K562 (cell line): ENCODE measurements around the gene SMC4. TPM values are rescaled to one million over a fixed set of nuclear protein-coding genes. Genes with fewer than 3 reads are reported as not detected.

Experiments used
- BACH1 ChIP-seq: fragments of 200-800 bp; sonication (Bioruptor generic); IDR thresholded peaks from 2 replicates; pipeline ENCODE4 v1.6.1; 2016; ENCODE audit warnings: missing genetic modification characterization, missing compliant biosample characterization
- CBX2 ChIP-seq: fragments of 200-600 bp; sonication (generic); IDR thresholded peaks from one replicate; pipeline ENCODE4 v1.6.1; 2012; ENCODE audit warnings: mild to moderate bottlenecking, low read length, inconsistent platforms; ENCODE audit not compliant: insufficient read depth, poor library complexity, severe bottlenecking
- CHD4 ChIP-seq: fragments of 200-600 bp; sonication (generic); IDR thresholded peaks from 3 replicates; pipeline ENCODE4 v1.6.1; 2012; ENCODE audit warnings: low read depth, mild to moderate bottlenecking, mixed read lengths, low read length, inconsistent platforms; ENCODE audit not compliant: insufficient read depth, insufficient replicate concordance, poor library complexity, severe bottlenecking
- CSDE1 ChIP-seq, 2 experiments: fragments of 450-650 bp; IDR thresholded peaks; 2 replicates each; pipeline ENCODE4 v1.6.1; 2016; ENCODE audit warnings: mild to moderate bottlenecking in 1 of 2
- ELF4 ChIP-seq: fragments of 450-650 bp; formaldehyde crosslinking; IDR thresholded peaks from 2 replicates; pipeline ENCODE4 v1.4.0; 2022; ENCODE audit warnings: missing genetic modification characterization
- FIP1L1 ChIP-seq: fragments of 200-400 bp; formaldehyde crosslinking; IDR thresholded peaks from 2 replicates; pipeline ENCODE4 v1.6.1; 2018; ENCODE audit warnings: mild to moderate bottlenecking, low read depth, low read length; ENCODE audit not compliant: poor library complexity, severe bottlenecking
- GTF2B ChIP-seq: IDR thresholded peaks from 2 replicates; pipeline ENCODE4 v1.6.1; 2011; ENCODE audit not compliant: insufficient read length; ENCODE audit errors: extremely low read depth
- HDAC1 ChIP-seq, 2 experiments: fragments of 450-650 bp; IDR thresholded peaks; 2 replicates each; pipeline ENCODE4 v1.6.1; 2016 to 2017; ENCODE audit warnings: inconsistent platforms in 1 of 2, mild to moderate bottlenecking in 1 of 2, moderate library complexity in 1 of 2
- HDAC2 ChIP-seq: fragments of 450-650 bp; IDR thresholded peaks from 2 replicates; pipeline ENCODE4 v1.6.1; 2016; ENCODE audit warnings: mild to moderate bottlenecking
- HSF4 ChIP-seq: fragments of 250-450 bp; sonication (Bioruptor Pico); IDR thresholded peaks from 2 replicates; pipeline ENCODE4 v2.1.2; 2022; ENCODE audit warnings: mild to moderate bottlenecking, moderate library complexity, borderline replicate concordance
- MEF2D ChIP-seq: conservative IDR thresholded peaks from 2 replicates; pipeline ENCODE4 v1.6.1; 2016; ENCODE audit warnings: low read depth, missing genetic modification characterization, missing compliant biosample characterization
- NCOA2 ChIP-seq, 2 experiments: fragments of 450-650 bp; IDR thresholded peaks; 2 replicates each; pipeline ENCODE4 v1.6.1; 2018; ENCODE audit warnings: mild to moderate bottlenecking in 2 of 2, moderate library complexity in 1 of 2; ENCODE audit not compliant: partially characterized antibody in 2 of 2
- NR3C1 ChIP-seq: sonication (generic); formaldehyde crosslinking; IDR thresholded peaks from 2 replicates; pipeline ENCODE4 v1.8.1; 2022; ENCODE audit warnings: missing genetic modification reagents
- POLR2A ChIP-seq: fragments of 450-650 bp; conservative IDR thresholded peaks from 2 replicates; pipeline ENCODE4 v1.6.1; 2016
- POLR2AphosphoS5 ChIP-seq: IDR thresholded peaks from 2 replicates; pipeline ENCODE4 v1.6.1; 2011; ENCODE audit warnings: mild to moderate bottlenecking, low read depth, low read length, moderate library complexity; ENCODE audit not compliant: control insufficient read depth, insufficient read depth
- POU5F1 ChIP-seq: fragments of 150-350 bp; IDR thresholded peaks from 2 replicates; pipeline ENCODE4 v1.6.1; 2014; ENCODE audit warnings: borderline replicate concordance, low read length, low read depth, mild to moderate bottlenecking; ENCODE audit not compliant: partially characterized antibody
- PRDM10 ChIP-seq: fragments of 450-650 bp; IDR thresholded peaks from 2 replicates; pipeline ENCODE4 v1.6.1; 2018; ENCODE audit not compliant: partially characterized antibody
- SMARCB1 ChIP-seq: IDR thresholded peaks from 2 replicates; pipeline ENCODE4 v1.6.1; 2011; ENCODE audit warnings: improper control_type of control experiment, low read depth; ENCODE audit not compliant: insufficient read length
- SP1 ChIP-seq: sonication (generic); formaldehyde crosslinking; IDR thresholded peaks from 2 replicates; pipeline ENCODE4 v1.8.1; 2022; ENCODE audit warnings: mild to moderate bottlenecking, missing genetic modification reagents
- TAF15 ChIP-seq: fragments of 200-400 bp; formaldehyde crosslinking; IDR thresholded peaks from 2 replicates; pipeline ENCODE4 v1.6.1; 2017; ENCODE audit warnings: mild to moderate bottlenecking, low read depth, low read length, moderate library complexity
- TFE3 ChIP-seq: fragments of 450-650 bp; formaldehyde crosslinking; IDR thresholded peaks from 2 replicates; pipeline ENCODE4 v1.4.0; 2020; ENCODE audit warnings: mild to moderate bottlenecking, mixed read lengths
- U2AF1 ChIP-seq: fragments of 200-400 bp; formaldehyde crosslinking; optimal IDR thresholded peaks from 2 replicates; pipeline ENCODE3; 2017; ENCODE audit warnings: mild to moderate bottlenecking, low read depth, low read length, moderate library complexity
- ZFP30 ChIP-seq: fragments of 250-450 bp; sonication (Bioruptor Pico); IDR thresholded peaks from 2 replicates; pipeline ENCODE4 v1.8.0; 2022; ENCODE audit warnings: moderate library complexity, mild to moderate bottlenecking, inconsistent platforms, borderline replicate concordance
- ZFPM2 ChIP-seq: fragments of 250-450 bp; sonication (Bioruptor Pico); IDR thresholded peaks from 2 replicates; pipeline ENCODE4 v1.5.1; 2022; ENCODE audit warnings: mild to moderate bottlenecking
- ZNF174 ChIP-seq: fragments of 250-450 bp; sonication (Bioruptor Pico); IDR thresholded peaks from 2 replicates; pipeline ENCODE4 v1.4.0; 2020; ENCODE audit warnings: mild to moderate bottlenecking
- ZNF436 ChIP-seq: fragments of 250-450, 450-650 bp; sonication (Bioruptor Pico); formaldehyde crosslinking; IDR thresholded peaks from 2 replicates; pipeline ENCODE4 v1.7.0; 2020; ENCODE audit warnings: mild to moderate bottlenecking
- polyA plus RNA-seq, 8 experiments: library from polyadenylated mRNA; depleted of rRNA in 4 of 8; stranded (reverse) in 5 of 8; unstranded in 3 of 8; fragments of >200 nt; fragmentation: Nextera tagmentation in 2 of 8; fragmentation: Illumina TruSeq in 1 of 8; extraction: Ambion mirVana in 2 of 8; extraction: Trizol in 1 of 8; gene quantifications; 2 replicates each; pipeline versions ENCODE4 v1.2.1 to v1.2.3, GENCODE V29; 2011 to 2014; ENCODE audit warnings: inconsistent platforms in 1 of 8, missing spikeins in 1 of 8
- total RNA-seq, 7 experiments: library from RNA; depleted of rRNA in 6 of 7; stranded (reverse); fragments of >200 nt in 6 of 7; fragmentation: Illumina TruSeq in 2 of 7; extraction: Trizol in 2 of 7; gene quantifications; 2 replicates each; pipeline versions ENCODE4 v1.2.1 to v1.2.3, GENCODE V29; 2011 to 2021; ENCODE audit warnings: low replicate concordance in 1 of 7

SMC4 gene
- total and polyA plus RNA-seq, 9 of the 15 experiments (the other 6 are each of a cell fraction or from before 2014, with no cell fraction given): 87.9 to 347 (median 176) TPM

- TF ChIP-seq PRDM10 (peak; percentile 47), ZFP30 (CRISPR knock-in tag) (no peak), POU5F1 (no peak), SP1 (CRISPR knock-in tag) (no peak), POLR2A (no peak), NCOA2 (IDR thresholded peaks at IDR 0.05; ENCODE audit: partially characterized antibody in 2 of 2) (no peak), CSDE1 (IDR thresholded peaks at IDR 0.05) (no peak), HSF4 (CRISPR knock-in tag) (no peak), CHD4 (no peak), HDAC1 (IDR thresholded peaks at IDR 0.05) (peak in 1 of 2 experiments; percentile 75; a peak in 2 of 4 replicates), ELF4 (CRISPR knock-in tag) (no peak), TFE3 (CRISPR knock-in tag) (no peak), SMARCB1 (no peak), FIP1L1 (no peak), BACH1 (tag) (no peak), ZNF174 (CRISPR knock-in tag) (no peak), CBX2 (no peak), ZFPM2 (CRISPR knock-in tag) (no peak), ZNF436 (CRISPR knock-in tag) (no peak), GTF2B (no peak), U2AF1 (no peak), POLR2AphosphoS5 (no peak), HDAC2 (peak; percentile 92), MEF2D (tag) (no peak), TAF15 (no peak), NR3C1 (no peak)
Observed at GRCh38 chr3:160398820-160399124, 678 bp upstream of the SMC4 start (continued).
